Activated naive CD8-positive, alpha-beta T cell (primary cell): ENCODE data around the gene SDHAF3.
"Not testable (repeated sequence)": the region's sequence is repeated elsewhere in the genome, so short reads cannot be mapped to it uniquely, and the experiment has no call there.

ENCODE experiments used
- H3K27ac Mint-ChIP-seq: one replicate; pipeline ENCODE4 v1.8.0; 2021; ENCODE audit warnings: mixed read lengths
- H3K27me3 Mint-ChIP-seq: one replicate; pipeline ENCODE4 v1.8.0; 2021; ENCODE audit warnings: mixed read lengths
- H3K36me3 Mint-ChIP-seq: one replicate; pipeline ENCODE4 v1.8.0; 2021; ENCODE audit warnings: mixed read lengths
- H3K4me1 Mint-ChIP-seq: one replicate; pipeline ENCODE4 v1.8.0; 2021; ENCODE audit warnings: low read depth, mixed read lengths
- H3K4me3 Mint-ChIP-seq: one replicate; pipeline ENCODE4 v1.8.0; 2021; ENCODE audit warnings: mild to moderate bottlenecking, mixed read lengths
- H3K9me3 Mint-ChIP-seq: one replicate; pipeline ENCODE4 v1.8.0; 2021; ENCODE audit warnings: low read depth, mixed read lengths

The SDHAF3 gene

GRCh38 chr7:97155897-97156418 is 38.5 kb downstream of the SDHAF3 start:
- H3K4me3 Mint-ChIP-seq = no peak overlapping the region
- peaks cover 22% of the 10 kb centered on the region for H3K36me3 Mint-ChIP-seq
- peaks cover 3% of the 10 kb centered on the region for H3K9me3 Mint-ChIP-seq
- no peaks in the 10 kb centered on the region for H3K27me3 Mint-ChIP-seq
- H3K4me1 Mint-ChIP-seq = peaks cover 8% of the 10 kb centered on the region
- no peak overlapping the region for H3K27ac Mint-ChIP-seq

DNA sequence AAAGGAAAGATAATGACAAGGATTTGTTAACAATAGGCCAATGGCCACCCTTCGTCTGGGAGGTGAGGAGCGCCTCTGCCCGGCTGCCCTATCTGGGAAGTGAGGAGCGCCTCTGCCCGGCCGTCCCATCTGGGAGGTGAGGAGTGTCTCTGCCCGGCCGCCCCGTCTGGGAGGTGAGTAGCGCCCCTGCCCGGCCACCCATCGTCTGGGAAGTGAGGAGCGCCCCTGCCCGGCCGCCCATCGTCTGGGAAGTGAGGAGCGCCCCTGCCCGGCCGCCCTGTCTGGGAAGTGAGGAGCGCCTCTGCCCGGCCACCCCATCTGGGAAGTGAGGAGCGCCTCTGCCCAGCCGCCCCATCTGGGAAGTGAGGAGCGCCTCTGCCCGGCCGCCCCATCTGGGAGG is 42.5 kb downstream of the SDHAF3 start:
- not testable (repeated sequence) for H3K9me3 Mint-ChIP-seq, H3K27me3 Mint-ChIP-seq

GRCh38 chr7:97161609-97162008 is 44.1 kb downstream of the SDHAF3 start:
- H3K9me3 Mint-ChIP-seq = not testable (repeated sequence)

More for the DNA sequence above, 42.5 kb downstream of the SDHAF3 start:
- H3K27ac Mint-ChIP-seq, H3K4me1 Mint-ChIP-seq, H3K4me3 Mint-ChIP-seq: not testable (repeated sequence)
- peaks cover 34% of the 10 kb centered on the region for H3K36me3 Mint-ChIP-seq

DNA sequence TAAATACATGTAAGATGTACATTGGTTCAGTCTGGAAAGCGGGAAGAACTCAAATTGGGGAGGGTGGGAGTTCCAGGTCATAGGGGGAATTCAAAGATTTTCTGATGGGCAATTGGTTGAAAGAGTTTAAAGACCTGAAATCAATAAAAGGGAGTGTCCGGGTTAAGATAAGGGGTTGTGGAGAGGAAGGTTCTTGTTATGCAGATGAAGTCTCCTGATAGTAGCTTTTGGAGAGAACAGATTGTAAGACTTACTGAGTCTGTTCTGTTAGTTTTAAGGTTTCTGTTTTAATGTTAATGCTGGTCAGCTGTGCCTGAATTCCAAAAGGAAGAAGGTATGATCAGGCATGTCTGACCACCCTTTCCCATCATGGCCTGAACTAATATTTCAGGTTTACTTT is 48.8 kb downstream of the SDHAF3 start:
- Mint-ChIP-seq H3K4me1 (peaks cover 22% of the 10 kb centered on the region), H3K36me3 (peaks cover 35% of the 10 kb centered on the region), H3K4me3 (no peak overlapping the region), H3K27me3 (no peaks in the 10 kb centered on the region), H3K9me3 (peaks cover 4% of the 10 kb centered on the region), H3K27ac (no peak overlapping the region)

More at GRCh38 chr7:97161609-97162008, 44.1 kb downstream of the SDHAF3 start:
- Mint-ChIP-seq H3K36me3 (peaks cover 41% of the 10 kb centered on the region), H3K4me3 (peak overlapping the region; percentile 8), H3K4me1 (peaks cover 15% of the 10 kb centered on the region)
- H3K27ac Mint-ChIP-seq, H3K27me3 Mint-ChIP-seq: not testable (repeated sequence)

GRCh38 chr7:97167176-97167575 is 49.7 kb downstream of the SDHAF3 start:
- Mint-ChIP-seq H3K9me3 (peaks cover 4% of the 10 kb centered on the region), H3K27ac (no peak overlapping the region), H3K4me1 (peaks cover 20% of the 10 kb centered on the region), H3K36me3 (peaks cover 32% of the 10 kb centered on the region), H3K4me3 (no peak overlapping the region), H3K27me3 (no peaks in the 10 kb centered on the region)

DNA sequence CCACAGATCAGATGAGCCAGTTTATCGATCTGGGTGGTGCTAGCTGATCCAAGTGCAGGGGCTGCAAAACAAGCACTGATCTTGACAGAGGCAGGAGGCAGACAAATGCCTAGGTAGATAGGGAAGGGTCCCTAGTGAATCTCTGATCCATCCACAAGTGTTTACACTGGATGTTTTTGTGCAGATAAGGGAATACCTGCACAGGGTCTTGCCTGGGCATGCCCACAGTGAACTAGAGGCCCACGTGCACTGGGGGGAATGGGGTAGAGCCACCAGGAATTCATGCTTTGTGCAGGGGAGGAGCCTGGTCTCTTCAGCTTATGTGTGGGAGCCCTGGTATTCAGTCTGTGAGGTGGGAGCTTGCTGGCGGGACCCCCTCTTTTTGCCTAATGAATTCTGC is 50.3 kb downstream of the SDHAF3 start:
- Mint-ChIP-seq H3K27ac (no peak overlapping the region), H3K9me3 (peaks cover 4% of the 10 kb centered on the region), H3K4me1 (peaks cover 15% of the 10 kb centered on the region), H3K27me3 (no peaks in the 10 kb centered on the region), H3K4me3 (no peak overlapping the region), H3K36me3 (peaks cover 26% of the 10 kb centered on the region)

GRCh38 chr7:97174303-97174702 is 56.8 kb downstream of the SDHAF3 start:
- Mint-ChIP-seq H3K27me3 (no peaks in the 10 kb centered on the region), H3K9me3 (no peaks in the 10 kb centered on the region), H3K4me3 (no peak overlapping the region), H3K4me1 (no peaks in the 10 kb centered on the region), H3K36me3 (no peaks in the 10 kb centered on the region), H3K27ac (no peak overlapping the region)

GRCh38 chr7:97179454-97180104 is 62.1 kb downstream of the SDHAF3 start:
- Mint-ChIP-seq H3K9me3 (no peaks in the 10 kb centered on the region), H3K36me3 (peaks cover 10% of the 10 kb centered on the region), H3K4me1 (no peaks in the 10 kb centered on the region), H3K27me3 (no peaks in the 10 kb centered on the region), H3K27ac (no peak overlapping the region), H3K4me3 (no peak overlapping the region)

GRCh38 chr7:97187067-97187466 is 69.6 kb downstream of the SDHAF3 start:
- H3K9me3 Mint-ChIP-seq = peaks cover 6% of the 10 kb centered on the region
- H3K4me1 Mint-ChIP-seq = no peaks in the 10 kb centered on the region
- peaks cover 22% of the 10 kb centered on the region for H3K36me3 Mint-ChIP-seq
- peaks cover 12% of the 10 kb centered on the region for H3K27me3 Mint-ChIP-seq
- H3K4me3 Mint-ChIP-seq = no peak overlapping the region
- no peak overlapping the region for H3K27ac Mint-ChIP-seq

- H3K4me3 Mint-ChIP-seq, H3K36me3 Mint-ChIP-seq, H3K4me1 Mint-ChIP-seq, H3K9me3 Mint-ChIP-seq, H3K27ac Mint-ChIP-seq: not testable (repeated sequence)
- peaks cover 18% of the 10 kb centered on the region for H3K27me3 Mint-ChIP-seq
Measured at GRCh38 chr7:97196174-97196573, 78.7 kb downstream of the SDHAF3 start.

DNA sequence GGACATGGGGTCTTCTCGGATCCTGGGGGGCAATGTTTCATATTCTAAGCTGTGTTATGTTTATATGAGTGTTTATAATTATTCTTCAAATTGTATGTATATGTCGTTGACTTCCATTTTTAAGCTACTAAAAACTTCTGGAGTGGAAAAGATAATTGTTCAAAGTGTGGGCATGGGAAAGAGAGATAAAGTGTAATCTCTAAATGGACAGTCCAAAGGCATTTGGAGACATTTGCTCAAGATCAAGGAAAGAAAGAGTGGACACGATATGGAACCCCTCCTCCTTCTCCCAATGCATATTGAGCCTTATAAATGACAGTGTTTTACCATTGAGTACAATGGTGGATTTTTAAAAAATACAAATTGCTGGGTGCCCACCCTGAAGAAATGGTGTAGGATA is 81.1 kb downstream of the SDHAF3 start:
- Mint-ChIP-seq H3K27me3 (peaks cover 9% of the 10 kb centered on the region), H3K9me3 (peaks cover 6% of the 10 kb centered on the region), H3K36me3 (no peaks in the 10 kb centered on the region), H3K27ac (no peak overlapping the region), H3K4me1 (no peaks in the 10 kb centered on the region), H3K4me3 (no peak overlapping the region)

DNA sequence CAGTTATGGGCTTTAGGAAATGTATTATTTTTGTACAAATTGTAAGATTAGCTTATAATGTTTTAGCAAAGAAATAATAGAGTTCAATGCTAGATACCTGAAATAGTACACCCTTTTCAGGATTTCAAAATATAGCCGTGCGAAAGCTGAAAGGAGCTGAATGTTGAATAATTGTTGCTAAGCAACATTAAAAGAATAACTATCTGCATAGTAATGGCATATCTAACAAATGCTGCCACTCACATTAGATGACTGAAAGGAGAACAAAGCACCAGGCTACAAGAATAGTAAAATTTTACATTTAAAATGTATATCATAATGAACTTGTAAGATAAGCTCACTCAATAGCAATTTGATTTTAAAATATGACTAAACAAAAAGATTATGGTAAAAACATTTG is 82.5 kb downstream of the SDHAF3 start:
- H3K4me3 Mint-ChIP-seq = no peak overlapping the region
- no peaks in the 10 kb centered on the region for H3K4me1 Mint-ChIP-seq
- no peak overlapping the region for H3K27ac Mint-ChIP-seq
- peaks cover 6% of the 10 kb centered on the region for H3K9me3 Mint-ChIP-seq
- no peaks in the 10 kb centered on the region for H3K36me3 Mint-ChIP-seq
- peaks cover 7% of the 10 kb centered on the region for H3K27me3 Mint-ChIP-seq

- H3K4me1 Mint-ChIP-seq = no peaks in the 10 kb centered on the region
- H3K4me3 Mint-ChIP-seq = no peak overlapping the region
- H3K36me3 Mint-ChIP-seq = no peaks in the 10 kb centered on the region
- H3K27me3 Mint-ChIP-seq = peaks cover 2% of the 10 kb centered on the region
- no peak overlapping the region for H3K27ac Mint-ChIP-seq
- no peaks in the 10 kb centered on the region for H3K9me3 Mint-ChIP-seq
Measured at GRCh38 chr7:97203957-97204356, 86.5 kb downstream of the SDHAF3 start.

- no peaks in the 10 kb centered on the region for H3K36me3 Mint-ChIP-seq
- H3K9me3 Mint-ChIP-seq = no peaks in the 10 kb centered on the region
- H3K27ac Mint-ChIP-seq = no peak overlapping the region
- peaks cover 2% of the 10 kb centered on the region for H3K27me3 Mint-ChIP-seq
- H3K4me1 Mint-ChIP-seq = no peaks in the 10 kb centered on the region
- no peak overlapping the region for H3K4me3 Mint-ChIP-seq
Measured at GRCh38 chr7:97204821-97205220, 87.3 kb downstream of the SDHAF3 start.

- Mint-ChIP-seq H3K9me3 (no peaks in the 10 kb centered on the region), H3K27me3 (peaks cover 19% of the 10 kb centered on the region), H3K4me3 (no peak overlapping the region), H3K4me1 (no peaks in the 10 kb centered on the region), H3K36me3 (no peaks in the 10 kb centered on the region), H3K27ac (no peak overlapping the region)
Measured at GRCh38 chr7:97215556-97215955, 98.1 kb downstream of the SDHAF3 start.

DNA sequence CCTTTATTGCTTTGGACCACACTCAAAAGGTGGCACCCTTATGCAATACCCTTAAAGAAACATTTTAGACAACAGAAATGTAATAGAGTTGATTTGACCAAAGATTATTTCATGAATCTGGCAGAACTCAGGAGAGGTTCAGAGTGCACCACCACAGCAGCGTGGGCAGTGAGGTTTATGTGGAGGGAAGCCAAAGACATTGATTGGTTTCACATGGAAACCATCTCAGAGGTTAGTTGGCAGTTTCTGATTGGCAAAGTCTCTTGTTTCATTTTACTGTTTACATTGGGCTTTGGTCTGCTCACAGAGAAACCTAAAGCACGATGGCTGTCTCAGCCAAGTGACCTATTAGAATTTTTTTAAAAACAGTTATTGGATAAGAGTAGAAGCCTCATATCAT is 101.3 kb downstream of the SDHAF3 start:
- Mint-ChIP-seq H3K9me3 (no peaks in the 10 kb centered on the region), H3K27me3 (peaks cover 20% of the 10 kb centered on the region), H3K4me1 (no peaks in the 10 kb centered on the region), H3K36me3 (no peaks in the 10 kb centered on the region), H3K27ac (no peak overlapping the region), H3K4me3 (no peak overlapping the region)
